HG03342 (cell line): ENCODE data around the gene HACD1.

Source experiments
- ATAC-seq: cut with Tn5 transposase; IDR thresholded peaks from one replicate; pipeline ENCODE4 v1.9.1; 2021; ENCODE audit warnings: mild to moderate bottlenecking, moderate library complexity; ENCODE audit not compliant: unreplicated experiment

HACD1 gene, protein sequence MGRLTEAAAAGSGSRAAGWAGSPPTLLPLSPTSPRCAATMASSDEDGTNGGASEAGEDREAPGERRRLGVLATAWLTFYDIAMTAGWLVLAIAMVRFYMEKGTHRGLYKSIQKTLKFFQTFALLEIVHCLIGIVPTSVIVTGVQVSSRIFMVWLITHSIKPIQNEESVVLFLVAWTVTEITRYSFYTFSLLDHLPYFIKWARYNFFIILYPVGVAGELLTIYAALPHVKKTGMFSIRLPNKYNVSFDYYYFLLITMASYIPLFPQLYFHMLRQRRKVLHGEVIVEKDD

DNA sequence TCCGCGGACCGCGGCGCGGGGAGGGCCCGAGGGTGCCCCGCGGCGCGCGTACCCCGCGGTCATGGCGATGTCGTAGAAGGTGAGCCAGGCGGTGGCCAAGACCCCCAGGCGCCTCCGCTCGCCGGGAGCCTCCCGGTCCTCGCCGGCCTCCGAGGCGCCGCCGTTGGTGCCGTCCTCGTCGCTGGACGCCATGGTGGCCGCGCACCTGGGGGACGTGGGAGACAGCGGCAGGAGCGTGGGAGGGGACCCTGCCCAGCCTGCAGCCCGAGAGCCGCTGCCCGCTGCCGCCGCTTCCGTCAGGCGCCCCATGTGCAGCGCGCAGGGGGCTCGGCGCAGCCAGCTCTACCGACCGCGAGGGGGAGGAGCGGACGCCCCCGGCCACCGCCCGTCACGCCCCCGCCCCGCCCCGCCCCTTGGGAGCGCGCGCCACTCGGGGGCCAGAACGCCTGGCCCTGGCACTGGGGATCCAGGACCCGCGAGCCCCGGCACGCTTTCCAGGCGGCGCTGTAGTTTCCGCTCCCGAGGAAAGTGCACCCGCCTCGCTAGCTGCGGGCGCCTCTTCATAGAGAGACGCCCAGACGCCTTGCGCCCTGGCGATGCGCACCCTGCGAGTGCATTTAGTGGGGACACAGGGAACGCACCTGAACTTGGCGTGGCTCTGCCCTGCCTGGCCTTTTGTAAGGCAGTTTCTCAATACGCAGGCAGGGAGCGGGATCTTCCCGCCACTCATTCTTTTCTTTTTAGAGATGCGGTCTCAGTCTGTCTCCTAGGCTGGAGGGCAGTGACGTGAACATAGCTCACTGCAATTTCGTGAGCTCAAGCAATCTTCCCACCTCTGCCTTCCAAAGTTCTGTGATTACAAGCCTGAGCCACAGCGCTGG, at the start of gene HACD1:
TSS of gene HACD1 (minus strand) at position 344 of the 881 bp plus-strand sequence. CDS start at position 309, 35 bp downstream.
- ATAC-seq = peak; percentile 59

DNA sequence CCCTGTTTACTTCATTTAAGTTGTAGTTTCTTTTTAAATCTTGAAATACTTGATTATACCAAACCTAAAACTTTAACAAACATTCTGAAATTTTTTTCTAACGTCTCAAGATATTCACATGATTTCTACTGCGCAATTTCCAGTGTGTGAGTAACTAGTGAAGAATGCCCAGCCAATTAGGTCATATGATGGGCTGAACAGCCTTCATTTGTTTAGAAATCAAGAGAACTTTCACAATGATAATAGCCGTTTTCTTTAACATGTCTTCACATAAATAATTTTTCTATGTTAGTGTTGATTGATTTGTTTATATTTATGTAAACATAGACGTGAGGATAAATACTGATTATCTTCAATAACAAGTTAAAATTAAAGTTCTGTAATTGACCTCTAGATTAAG, 48.6 kb upstream of the HACD1 start:
- ATAC-seq = no peak

DNA sequence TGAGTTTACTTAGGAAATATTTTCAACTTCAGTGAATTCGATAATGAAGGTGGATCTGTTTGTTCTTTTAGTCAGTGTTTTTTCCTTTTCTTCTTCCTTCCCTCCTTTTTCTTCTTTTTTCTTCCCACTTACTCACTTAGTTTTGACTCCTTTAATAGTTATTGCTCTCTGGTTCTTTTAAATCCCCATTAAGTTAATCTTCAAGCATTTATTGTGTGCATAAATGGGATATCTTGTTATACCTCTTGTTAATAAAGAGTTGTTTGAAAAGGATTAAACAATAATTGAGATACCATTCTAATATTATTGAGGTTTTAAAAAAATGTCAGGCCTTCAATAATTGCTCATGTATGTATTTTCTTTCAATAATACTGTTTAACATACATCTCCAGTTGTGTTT, 46.3 kb upstream of the HACD1 start:
- ATAC-seq = no peak

DNA sequence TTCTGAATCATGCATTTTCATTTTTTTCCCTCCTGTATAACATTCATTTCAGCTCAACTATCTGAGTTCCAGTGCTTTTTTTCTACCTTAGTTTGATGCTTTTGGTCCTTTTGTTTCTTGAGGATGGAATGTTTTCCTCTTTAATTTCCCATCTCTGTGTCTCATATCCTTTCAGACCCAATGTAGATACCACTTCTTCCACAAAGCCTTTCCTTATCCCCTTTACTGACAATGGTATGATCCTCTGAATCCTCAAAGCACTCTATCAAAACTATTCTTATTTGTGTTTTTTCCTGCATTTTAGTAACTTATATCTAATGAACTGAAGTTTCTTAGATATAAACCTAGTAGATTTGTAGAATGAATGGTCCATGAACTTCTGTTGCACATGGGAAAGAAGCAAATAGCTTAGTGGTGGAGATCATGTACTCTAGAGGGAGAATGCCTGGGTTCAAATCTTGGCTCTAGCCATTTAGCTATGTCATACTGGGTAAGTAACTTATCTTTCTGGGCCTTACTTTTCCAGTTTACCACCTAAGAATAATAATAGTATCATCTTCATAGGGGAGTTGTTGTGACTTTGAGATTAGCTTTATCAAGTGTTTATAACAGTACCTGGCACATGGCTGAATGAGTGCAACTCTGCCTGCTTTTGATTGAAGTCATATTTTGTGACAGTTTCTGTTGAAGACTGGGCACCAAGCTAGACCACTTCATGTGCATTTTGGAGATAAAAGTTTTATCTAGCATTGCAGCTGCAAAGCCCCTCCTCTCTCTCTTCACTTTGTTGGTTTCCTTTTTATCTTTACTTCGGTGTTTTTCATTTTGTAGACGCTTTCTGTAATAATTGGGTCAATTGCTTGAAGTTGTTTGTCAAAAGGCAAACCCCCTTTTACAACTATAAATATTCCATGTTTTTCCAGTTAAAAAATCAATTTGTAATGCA, 45.3 kb upstream of the HACD1 start:
- ATAC-seq = no peak

DNA sequence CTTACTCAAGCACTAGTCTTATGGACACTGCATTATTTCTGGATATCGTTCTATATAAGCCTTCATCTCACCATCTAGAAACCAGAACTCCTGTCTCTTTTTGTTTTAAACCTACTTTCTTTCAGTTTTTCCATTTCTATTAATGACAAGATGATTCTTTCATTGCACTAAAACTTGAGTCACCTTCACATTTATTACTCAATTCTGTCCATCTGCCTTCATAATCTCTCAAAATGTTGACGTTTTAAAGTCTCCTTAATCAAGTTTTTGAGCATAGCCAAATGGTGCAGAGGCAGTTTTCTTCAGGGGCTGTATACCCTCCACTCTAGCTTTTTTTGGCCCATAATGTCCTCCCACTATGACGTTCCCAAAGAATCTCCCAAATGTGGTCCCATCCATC, 44.3 kb upstream of the HACD1 start:
- ATAC-seq = no peak

DNA sequence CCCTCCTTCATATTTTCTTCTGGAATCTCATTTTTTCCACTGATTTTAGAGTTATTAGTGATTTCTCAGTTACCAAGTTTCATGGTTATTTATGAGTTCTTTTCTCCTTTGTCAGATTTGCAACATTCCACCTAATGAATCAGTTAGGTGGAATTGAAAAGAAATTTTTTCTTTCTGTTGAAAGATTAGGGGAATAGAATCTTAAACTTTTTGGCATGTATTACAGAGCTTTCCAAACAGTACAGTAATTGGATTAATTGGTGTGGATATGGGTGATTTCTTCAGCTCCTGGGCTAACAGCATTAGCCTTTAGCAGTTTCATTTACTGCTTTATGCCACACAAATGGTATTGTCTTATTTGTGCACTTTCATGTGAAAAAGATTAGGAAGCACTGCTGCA, 43.7 kb upstream of the HACD1 start:
- no peak for ATAC-seq

DNA sequence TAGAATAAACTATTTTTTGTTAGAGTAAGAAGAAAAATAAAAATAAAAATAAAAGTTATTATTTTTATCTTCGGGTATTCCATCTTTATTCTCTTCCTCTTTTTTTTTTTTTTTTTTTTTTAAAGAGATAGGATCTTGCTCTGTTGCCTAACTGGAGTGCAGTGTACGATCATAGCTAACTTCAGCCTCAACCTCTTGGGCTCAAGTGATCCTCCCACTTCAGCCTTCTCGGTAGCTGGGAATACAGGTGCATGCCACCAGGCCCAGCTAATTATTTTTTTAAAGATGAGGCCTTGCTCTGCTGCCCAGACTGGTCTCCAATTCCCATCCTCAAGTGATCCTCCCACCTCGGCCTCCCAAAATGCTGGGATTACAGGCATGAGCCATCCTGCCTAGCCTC, 42.2 kb upstream of the HACD1 start:
- no peak for ATAC-seq

DNA sequence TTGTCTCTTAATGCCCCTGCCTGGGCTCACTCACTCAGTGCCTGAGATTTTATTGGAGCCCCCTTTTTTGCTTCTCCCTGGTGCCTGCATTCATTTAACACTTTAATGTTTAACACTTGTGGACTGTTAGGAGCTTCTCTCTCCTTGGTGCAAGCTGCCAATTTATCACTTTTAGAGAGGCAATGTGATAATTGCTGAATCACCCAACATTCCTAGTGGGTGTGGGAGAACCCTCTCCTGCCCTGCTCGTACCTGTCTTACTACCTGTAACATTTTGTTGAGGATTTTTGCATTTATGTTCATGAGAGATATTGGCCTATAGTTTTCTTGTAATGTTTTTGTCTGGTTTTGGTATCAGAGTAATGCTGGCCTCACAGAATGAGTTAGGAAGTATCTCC, 39.9 kb upstream of the HACD1 start:
- ATAC-seq = no peak

DNA sequence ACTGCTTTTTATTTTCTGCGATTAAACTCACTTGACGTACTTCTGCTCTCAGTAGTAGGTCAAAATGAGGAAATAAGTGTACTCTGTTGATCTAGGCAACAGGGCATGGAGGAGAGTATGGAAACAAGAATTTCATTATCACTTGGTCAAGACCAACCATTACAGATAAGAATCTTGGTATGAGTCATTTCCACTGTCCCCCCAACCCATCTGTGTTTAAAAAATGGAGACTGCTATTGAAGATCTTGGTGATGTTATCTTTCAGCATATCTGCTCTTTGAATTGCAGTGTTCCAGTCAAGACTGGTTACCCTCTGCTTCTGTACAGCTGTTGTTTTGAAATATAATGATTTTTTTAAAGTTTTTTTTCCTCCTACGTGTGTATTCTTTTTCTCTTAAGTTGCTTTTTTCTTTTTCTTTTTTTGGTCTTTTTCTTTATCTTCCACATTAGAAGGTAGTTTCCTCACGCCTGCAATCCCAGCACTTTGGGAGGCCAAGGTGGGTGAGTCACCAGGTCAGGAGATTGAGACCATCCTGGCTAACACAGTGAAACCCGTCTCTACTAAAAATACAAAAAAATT, 38.5 kb upstream of the HACD1 start:
- ATAC-seq = peak; percentile 89

DNA sequence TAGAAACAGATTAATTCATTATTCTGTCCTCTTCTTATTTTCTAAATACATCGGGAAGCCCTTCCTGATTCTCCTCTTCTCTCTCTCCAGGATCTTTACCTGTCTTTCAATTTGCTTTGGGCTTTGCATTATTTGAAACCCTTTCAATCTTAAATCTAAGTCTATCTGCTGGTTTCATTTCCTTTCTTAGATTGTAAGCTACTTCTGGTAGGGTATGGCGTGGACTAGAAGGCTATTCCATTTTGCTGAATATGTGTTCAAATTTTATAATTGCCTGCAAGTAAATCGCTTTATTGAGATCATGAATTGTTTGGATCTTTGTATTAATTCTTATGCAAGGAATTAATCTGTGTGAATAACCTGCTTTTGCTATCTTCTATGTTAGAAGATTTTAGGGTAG, 37.8 kb upstream of the HACD1 start:
- no peak for ATAC-seq

DNA sequence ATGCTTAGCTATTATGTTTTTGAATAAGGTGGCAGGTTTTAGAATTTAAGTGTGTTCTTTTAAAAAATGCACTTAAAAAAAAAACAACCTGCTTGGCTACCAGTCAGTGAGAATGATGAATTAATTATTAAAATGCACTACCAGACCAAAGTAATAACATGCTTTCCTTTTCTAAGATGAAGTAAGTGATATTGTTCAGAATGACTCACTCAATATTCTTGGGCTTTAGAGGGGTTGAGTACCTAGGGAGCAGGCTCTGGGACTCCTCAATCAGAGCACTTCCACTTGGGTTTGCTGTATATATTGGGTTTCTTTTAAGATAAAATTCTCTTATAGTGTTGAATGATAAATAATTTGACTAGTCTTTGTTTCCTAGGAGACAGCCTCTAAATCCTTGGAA, 35.4 kb upstream of the HACD1 start:
- peak; percentile 38 for ATAC-seq

DNA sequence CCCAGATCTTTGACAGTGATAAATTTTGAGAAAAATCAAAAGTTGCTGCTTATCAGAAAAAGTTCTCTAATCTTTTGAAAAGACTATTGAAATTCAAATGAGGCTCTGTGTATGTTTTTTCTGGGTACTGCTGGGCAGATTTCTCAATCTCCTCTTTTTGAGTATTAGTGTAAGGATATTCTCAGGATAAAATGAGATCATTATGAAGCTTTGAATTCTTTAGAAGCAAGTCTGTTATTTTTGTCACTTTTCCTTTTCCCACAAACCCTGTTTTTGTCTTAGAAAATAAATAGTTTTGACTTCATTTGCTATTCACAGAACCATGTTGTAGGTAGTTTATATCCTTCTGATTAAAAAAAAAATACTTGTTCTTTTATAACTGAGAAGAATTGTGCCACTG, 34.7 kb upstream of the HACD1 start:
- no peak for ATAC-seq

DNA sequence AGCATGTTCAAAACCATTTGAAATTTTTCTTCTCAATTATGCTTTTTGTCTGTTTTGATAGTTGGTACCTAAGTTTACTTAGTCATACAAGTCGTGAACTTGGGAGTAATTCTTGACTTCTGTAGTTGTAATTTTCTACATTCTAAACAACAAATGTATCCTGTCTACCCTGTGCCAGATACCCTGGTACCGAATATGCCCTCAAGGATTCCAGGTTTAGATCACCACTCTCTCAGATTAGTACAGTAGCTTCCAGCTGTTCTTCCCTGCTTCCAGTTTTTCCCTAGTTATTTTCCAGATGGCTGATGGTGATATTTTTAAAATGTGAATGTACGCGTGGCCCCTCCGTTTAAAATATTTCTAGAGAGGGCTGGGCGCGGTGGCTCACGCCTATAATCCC, 33.2 kb upstream of the HACD1 start:
- no peak for ATAC-seq

DNA sequence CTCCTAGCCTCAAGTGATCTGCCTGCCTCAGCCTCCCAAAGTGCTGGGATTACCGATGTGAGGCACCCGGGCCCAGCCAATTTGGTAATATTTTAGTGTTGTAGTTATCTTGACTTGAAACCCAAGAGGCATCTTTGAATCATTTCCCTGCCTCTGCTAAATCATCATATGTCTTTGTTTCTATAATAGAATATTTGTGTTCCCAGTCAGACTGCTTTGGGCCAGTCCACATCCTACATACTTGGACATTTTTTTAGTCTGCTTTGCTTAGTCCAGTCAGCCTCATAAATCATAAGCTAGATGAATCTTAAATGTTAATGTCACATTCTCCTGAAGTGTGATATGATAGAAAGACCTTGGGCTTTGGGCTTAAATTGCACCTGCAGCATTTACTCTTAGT, 32.7 kb upstream of the HACD1 start:
- no peak for ATAC-seq

DNA sequence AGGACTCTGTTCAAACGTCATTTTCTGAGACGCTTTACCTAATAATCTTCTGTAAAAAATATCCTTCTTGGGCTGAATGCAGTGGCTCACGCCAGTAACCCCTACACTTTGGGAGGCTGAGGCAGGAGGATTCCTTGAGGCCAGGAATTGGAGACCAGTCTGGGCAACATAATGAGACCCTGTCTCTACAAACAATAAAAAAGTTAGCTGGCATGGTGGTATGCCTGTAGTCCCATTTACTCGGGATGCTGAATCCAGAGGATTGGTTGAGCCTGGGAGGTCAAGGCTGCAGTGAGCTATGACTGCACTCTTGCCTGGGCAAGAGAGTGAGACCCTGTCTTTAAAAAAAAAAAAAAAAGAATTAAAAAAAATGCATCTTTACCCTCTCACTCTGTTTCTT, 31.9 kb upstream of the HACD1 start:
- no peak for ATAC-seq

DNA sequence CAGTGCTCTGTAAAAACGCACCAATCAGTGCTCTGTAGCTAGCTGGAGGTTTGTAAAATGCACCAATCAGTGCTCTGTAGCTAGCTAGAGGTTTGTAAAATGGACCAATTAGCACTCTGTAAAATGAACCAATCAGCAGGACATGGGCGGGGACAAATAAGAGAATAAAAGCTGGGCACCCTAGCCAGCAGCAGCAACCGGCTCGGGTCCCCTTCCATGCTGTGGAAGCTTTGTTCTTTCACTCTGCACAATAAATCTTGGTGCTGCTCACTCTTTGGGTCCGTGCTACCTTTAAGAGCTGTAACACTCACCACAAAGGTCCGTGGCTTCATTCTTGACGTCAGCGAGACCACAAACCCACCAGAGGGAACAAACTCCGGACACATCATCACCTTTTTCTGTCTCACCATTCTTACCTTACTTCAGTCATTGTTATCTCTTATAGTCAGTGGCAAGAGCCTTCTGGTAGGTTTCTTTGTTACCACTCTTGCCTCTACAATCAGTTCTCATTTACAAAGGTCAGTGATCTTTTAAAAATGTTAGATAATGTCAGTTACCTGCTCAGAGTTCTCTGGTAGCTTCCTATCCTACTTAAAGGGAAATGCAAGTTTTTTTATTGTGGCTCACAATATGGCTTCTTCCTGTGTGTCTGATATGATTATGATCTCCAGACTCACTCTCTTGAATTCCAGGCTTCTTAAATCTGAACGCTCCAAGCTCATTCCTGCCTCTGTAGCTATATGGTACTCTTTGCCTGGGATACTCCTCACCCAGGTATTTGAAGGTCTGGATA, 31.3 kb upstream of the HACD1 start:
- ATAC-seq = no peak

DNA sequence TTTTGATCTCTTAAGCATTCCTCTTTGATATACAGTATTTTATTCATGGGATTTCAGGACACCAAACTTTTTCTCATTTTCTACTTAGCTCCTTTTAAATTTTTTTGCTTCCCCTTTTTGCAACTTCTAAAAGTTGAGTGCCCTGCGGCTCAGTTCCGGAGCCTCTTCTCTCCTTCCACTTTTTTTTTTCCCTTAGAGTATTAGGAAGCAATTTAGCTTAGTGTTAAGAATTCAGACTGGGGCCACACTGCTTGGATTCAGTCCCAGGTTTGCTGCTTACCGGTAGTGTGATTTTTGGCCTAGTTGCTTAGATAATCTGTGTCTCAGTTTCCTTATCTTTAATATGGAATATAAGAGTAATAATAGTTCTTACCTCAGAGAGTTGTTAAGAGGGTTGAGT, 30.2 kb upstream of the HACD1 start:
- ATAC-seq = no peak

DNA sequence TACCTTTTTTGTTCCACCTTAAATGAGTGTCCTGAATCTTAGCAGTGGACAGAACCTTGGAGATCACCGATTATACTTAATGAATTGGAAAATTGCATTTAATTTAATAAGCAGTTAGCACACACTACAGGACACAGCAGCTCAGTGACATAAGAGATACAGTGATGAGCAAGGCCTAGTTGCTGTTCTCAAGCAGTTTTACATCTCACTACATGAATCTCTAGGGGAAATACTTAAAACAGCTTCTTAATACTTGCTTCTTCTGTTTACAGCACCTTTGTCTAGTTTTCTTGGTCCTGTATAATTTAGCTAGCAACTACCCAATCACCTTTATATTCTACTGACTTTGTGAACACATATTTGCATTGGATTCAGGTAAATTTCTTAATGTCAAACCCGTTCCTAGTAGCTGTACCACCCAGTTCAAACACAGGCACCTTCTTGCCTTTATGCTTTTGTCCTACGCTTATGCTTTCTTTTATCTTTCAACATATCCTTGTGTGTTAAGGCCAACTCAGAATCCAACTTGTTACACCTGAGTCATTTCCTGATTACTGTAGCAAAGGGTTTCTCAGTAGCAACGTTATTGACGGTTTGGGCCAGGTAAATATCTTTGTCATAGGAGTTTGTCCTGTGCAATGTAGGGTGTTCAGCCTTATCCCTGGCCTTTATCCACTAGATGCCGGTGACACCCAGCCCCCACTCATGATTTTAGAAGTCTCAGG, 28.6 kb upstream of the HACD1 start:
- ATAC-seq = no peak

DNA sequence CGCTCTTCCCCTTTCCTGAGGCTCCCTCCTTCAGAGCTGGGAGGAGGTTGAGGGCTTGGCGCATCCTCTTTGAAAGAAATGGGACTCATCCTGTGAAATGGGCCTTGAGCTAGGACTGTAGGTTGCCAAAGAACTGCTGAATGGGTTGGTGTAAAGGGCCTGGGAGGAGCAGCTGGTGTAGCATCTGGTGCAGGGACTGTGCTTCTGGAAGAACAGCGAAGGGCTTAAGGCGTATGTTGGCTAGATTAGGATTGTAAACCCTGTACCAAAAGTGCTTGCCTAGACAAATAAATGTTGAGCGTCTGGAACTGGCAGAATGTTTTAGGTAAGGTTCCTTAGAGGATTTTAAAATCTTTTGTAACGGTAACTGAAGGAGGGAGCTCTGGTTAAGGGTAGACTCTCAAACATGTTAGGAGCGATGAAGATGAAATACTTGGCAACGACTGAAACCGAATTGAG, 27.3 kb upstream of the HACD1 start:
- peak; percentile 30 for ATAC-seq
